H1 (cell line): Measurements from ENCODE around the gene CDKN3. TPM values are rescaled to one million over a fixed set of nuclear protein-coding genes. Genes with fewer than 3 reads are reported as not detected.
A peak's percentile ranks its signal among the peaks of the same experiment; 100 is the strongest.

Experiments
- CTCF ChIA-PET: fragments of 300-600 bp; sonication (Branson Sonifier 250); formaldehyde crosslinking; loops from one replicate; lab custom pipeline; 2021; ENCODE audit not compliant: partially characterized antibody; lab: Charles Lee
- POLR2A ChIA-PET: fragments of 300-600 bp; sonication (Branson Sonifier 250); formaldehyde crosslinking; loops from one replicate; lab custom pipeline; 2021; ENCODE audit warnings: inconsistent platforms; ENCODE audit not compliant: partially characterized antibody; lab: Charles Lee
- DNase-seq, 2 experiments: peaks; one replicate each; pipeline versions ENCODE4 v3.0.0 to v3.0.0-alpha.2; 2010 to 2022; ENCODE audit warnings: low spot score in 2 of 2, low read depth in 1 of 2, mixed read lengths in 1 of 2
- FAIRE-seq: peaks from 2 replicates; lab custom pipeline; 2011; peaks lifted over from hg19 to GRCh38; lab: Jason Lieb, UNC
- H2AFZ ChIP-seq: 2 replicates; pipeline ENCODE4 v1.8.1; 2012; ENCODE audit warnings: low read length, inconsistent platforms
- H2AK5ac ChIP-seq: 2 replicates; pipeline ENCODE4 v1.6.1; 2013; ENCODE audit warnings: low read depth, low read length
- H2BK120ac ChIP-seq: replicated peaks from 2 replicates; pipeline ENCODE3; 2013; ENCODE audit warnings: low read depth, low read length, inconsistent platforms
- H2BK12ac ChIP-seq: 2 replicates; pipeline ENCODE4 v1.6.1; 2013; ENCODE audit warnings: low read depth, low read length
- H2BK15ac ChIP-seq: 2 replicates; pipeline ENCODE4 v1.6.1; 2013; ENCODE audit warnings: low read length
- H2BK20ac ChIP-seq: 2 replicates; pipeline ENCODE4 v1.6.1; 2013; ENCODE audit warnings: low read length
- H2BK5ac ChIP-seq: 2 replicates; pipeline ENCODE4 v1.6.1; 2013; ENCODE audit warnings: low read depth, low read length
- H3K14ac ChIP-seq: 2 replicates; pipeline ENCODE4 v1.6.1; 2013; ENCODE audit warnings: inconsistent platforms; ENCODE audit not compliant: insufficient read length
- H3K18ac ChIP-seq: 2 replicates; pipeline ENCODE4 v1.6.1; 2013; ENCODE audit warnings: low read length; ENCODE audit errors: extremely low read depth
- H3K23ac ChIP-seq: 2 replicates; pipeline ENCODE4 v1.6.1; 2013; ENCODE audit warnings: inconsistent platforms; ENCODE audit not compliant: insufficient read length
- H3K23me2 ChIP-seq: 2 replicates; pipeline ENCODE4 v1.6.1; 2013; ENCODE audit warnings: low read depth, low read length
- H3K27ac ChIP-seq: 2 replicates; pipeline ENCODE4 v1.6.1; 2011; ENCODE audit warnings: low read depth, low read length, inconsistent platforms
- H3K27me3 ChIP-seq, 4 experiments: replicated peaks in 1 of 4; 1 replicate in 1 of 4; 2 replicates in 3 of 4; pipeline versions ENCODE4 v1.6.1 to v1.8.1; 2011 to 2013; ENCODE audit warnings: low read length in 3 of 4, mild to moderate bottlenecking in 3 of 4, inconsistent platforms in 2 of 4, mixed read lengths in 2 of 4, moderate library complexity in 1 of 4; ENCODE audit not compliant: control insufficient read depth in 3 of 4, insufficient read depth in 3 of 4; ENCODE audit errors: extremely low read depth in 1 of 4
- H3K36me3 ChIP-seq, 4 experiments: 2 replicates each; pipeline versions ENCODE4 v1.6.1 to v1.8.1; 2011 to 2013; ENCODE audit warnings: mild to moderate bottlenecking in 4 of 4, low read length in 3 of 4, moderate library complexity in 2 of 4, control low read depth in 1 of 4, inconsistent platforms in 1 of 4; ENCODE audit not compliant: insufficient read depth in 4 of 4, control insufficient read depth in 2 of 4
- H3K4ac ChIP-seq: replicated peaks from 2 replicates; pipeline ENCODE3; 2013; ENCODE audit warnings: low read length, low read depth, mixed read lengths, inconsistent platforms; ENCODE audit not compliant: insufficient read length
- H3K4me1 ChIP-seq, 4 experiments: replicated peaks in 1 of 4; 1 replicate in 1 of 4; 2 replicates in 3 of 4; pipeline versions ENCODE4 v1.6.1 to v1.8.1; 2011 to 2013; ENCODE audit warnings: low read length in 3 of 4, inconsistent platforms in 2 of 4, mixed read lengths in 1 of 4; ENCODE audit not compliant: insufficient read depth in 4 of 4, control insufficient read depth in 3 of 4
- H3K4me2 ChIP-seq, 2 experiments: 2 replicates each; pipeline versions ENCODE4 v1.6.1 to v1.8.1; 2011 to 2013; ENCODE audit warnings: low read depth in 2 of 2, low read length in 2 of 2, control low read depth in 1 of 2, inconsistent platforms in 1 of 2, mild to moderate bottlenecking in 1 of 2; ENCODE audit not compliant: insufficient read depth in 1 of 2
- H3K4me3 ChIP-seq, 4 experiments: fragments of 200-600, 300-600 bp in 1 of 4; sonication (generic), shearing (Covaris generic), sonication (Bioruptor Twin) in 1 of 4; 2 replicates each; pipeline versions ENCODE4 v1.5.1 to v1.8.1; 2011 to 2016; ENCODE audit warnings: low read length in 4 of 4, low read depth in 3 of 4, control low read depth in 2 of 4, inconsistent platforms in 2 of 4, mild to moderate bottlenecking in 2 of 4, mixed read lengths in 1 of 4, moderate library complexity in 1 of 4; ENCODE audit not compliant: insufficient read depth in 2 of 4; ENCODE audit errors: extremely low read depth in 1 of 4
- H3K56ac ChIP-seq: replicated peaks from 2 replicates; pipeline ENCODE3; 2013; ENCODE audit warnings: low read depth, mild to moderate bottlenecking, mixed read lengths, low read length, inconsistent platforms; ENCODE audit not compliant: insufficient read length
- H3K79me1 ChIP-seq: 2 replicates; pipeline ENCODE4 v1.6.1; 2013; ENCODE audit warnings: low read depth, low read length, control low read depth
- H3K79me2 ChIP-seq, 2 experiments: 2 replicates each; pipeline versions ENCODE4 v1.6.1 to v1.8.1; 2012 to 2013; ENCODE audit warnings: low read length in 2 of 2, mild to moderate bottlenecking in 2 of 2, inconsistent platforms in 1 of 2; ENCODE audit not compliant: insufficient read depth in 2 of 2, control insufficient read depth in 1 of 2
- H3K9ac ChIP-seq, 4 experiments: replicated peaks in 1 of 4; 1 replicate in 1 of 4; 2 replicates in 3 of 4; pipeline versions ENCODE4 v1.6.1 to v1.8.1; 2011 to 2013; ENCODE audit warnings: low read depth in 3 of 4, low read length in 3 of 4, control low read depth in 2 of 4, mild to moderate bottlenecking in 2 of 4, moderate library complexity in 2 of 4, inconsistent platforms in 1 of 4; ENCODE audit errors: extremely low read depth in 1 of 4
- H3K9me3 ChIP-seq, 2 experiments: 2 replicates each; pipeline versions ENCODE4 v1.6.1 to v1.8.1; 2012 to 2013; ENCODE audit warnings: mild to moderate bottlenecking in 2 of 2, moderate library complexity in 2 of 2, control low read depth in 1 of 2, inconsistent platforms in 1 of 2, low read depth in 1 of 2, low read length in 1 of 2, mixed read lengths in 1 of 2; ENCODE audit not compliant: insufficient read depth in 2 of 2
- H4K20me1 ChIP-seq, 2 experiments: replicated peaks in 1 of 2; 2 replicates each; pipeline versions ENCODE3 to v1.8.1; 2011 to 2013; ENCODE audit warnings: inconsistent platforms in 2 of 2, low read length in 2 of 2, mild to moderate bottlenecking in 1 of 2; ENCODE audit not compliant: insufficient read depth in 2 of 2, control insufficient read depth in 1 of 2
- H4K5ac ChIP-seq: 2 replicates; pipeline ENCODE4 v1.6.1; 2013; ENCODE audit warnings: low read length, low read depth, mixed read lengths, inconsistent platforms; ENCODE audit not compliant: insufficient read length
- H4K8ac ChIP-seq: 2 replicates; pipeline ENCODE4 v1.8.0; 2013; ENCODE audit warnings: mild to moderate bottlenecking, moderate library complexity, low read length, inconsistent platforms; ENCODE audit not compliant: insufficient read depth; ENCODE audit errors: extremely low read depth
- H4K91ac ChIP-seq: replicated peaks from 2 replicates; pipeline ENCODE3; 2013; ENCODE audit warnings: low read length, mixed read lengths, inconsistent platforms; ENCODE audit not compliant: insufficient read length
- ASH2L ChIP-seq: fragments of 200-600, 300-600 bp; sonication (generic); IDR thresholded peaks from one replicate; pipeline ENCODE4 v1.7.1; 2017; ENCODE audit warnings: low read length
- CHD2 ChIP-seq: IDR thresholded peaks from 2 replicates; pipeline ENCODE4 v1.6.1; 2012; ENCODE audit warnings: low read length, improper control_type of control experiment
- EGR1 ChIP-seq: IDR thresholded peaks from 2 replicates; pipeline ENCODE4 v1.6.1; 2011; ENCODE audit warnings: low read depth, low read length, borderline replicate concordance
- HDAC6 ChIP-seq: IDR thresholded peaks from one replicate; pipeline ENCODE4 v1.7.1; 2012; ENCODE audit warnings: low read depth, mild to moderate bottlenecking, inconsistent platforms, low read length, moderate library complexity
- RBBP5 ChIP-seq: IDR thresholded peaks from 2 replicates; pipeline ENCODE4 v1.7.1; 2012; ENCODE audit warnings: low read depth, mild to moderate bottlenecking, inconsistent platforms, low read length, moderate library complexity, borderline replicate concordance
- SP4 ChIP-seq: IDR thresholded peaks from 2 replicates; pipeline ENCODE4 v1.6.1; 2012; ENCODE audit warnings: low read length, inconsistent platforms
- WGBS, 2 experiments: shearing (Covaris generic) in 1 of 2; methylation state at CpG; one replicate each; pipeline versions ENCODE4 v1.1.6 to v1.1.7; 2013 to 2015; ENCODE audit warnings: low lambda C conversion rate in 2 of 2, mixed read lengths in 2 of 2, inconsistent platforms in 1 of 2, low coverage in 1 of 2, missing lambda C conversion rate in 1 of 2; ENCODE audit not compliant: insufficient replicate concordance in 2 of 2, insufficient coverage in 1 of 2, insufficient read length in 1 of 2; ENCODE audit errors: extremely low coverage in 1 of 2, missing lambda C conversion rate in 1 of 2; 5-methylcytosine and 5-hydroxymethylcytosine counted together
- polyA plus RNA-seq, 7 experiments: library from polyadenylated mRNA; depleted of rRNA in 3 of 7; stranded (reverse) in 5 of 7; unstranded in 2 of 7; fragments of >200 nt in 5 of 7; fragments of 200-250 nt in 2 of 7; gene quantifications; 1 replicate in 5 of 7; 2 replicates in 1 of 7; 4 replicates in 1 of 7; pipeline versions ENCODE4 v1.2.1 to v1.2.3, GENCODE V29; 2011 to 2013; ENCODE audit warnings: missing spikeins in 2 of 7, mixed read lengths in 2 of 7
- total RNA-seq: library from RNA; stranded (reverse); fragmentation: NEBNext Ultra II Directional; extraction: Animal tissue kit (Norgen Biotek cat#: 25700); gene quantifications from 2 replicates; pipeline ENCODE4 v1.2.1, GENCODE V29; 2021

Gene CDKN3
- total and polyA plus RNA-seq, 2 of the 8 experiments (the other 6 are each of a cell fraction or from before 2014, with no cell fraction given): 43.5 to 48.3 TPM

- Histone ChIP-seq H3K4me2 (no peak overlapping the region), H2BK20ac (no peak overlapping the region), H2AK5ac (no peak overlapping the region), H3K4ac (no peak overlapping the region), H3K9me3 (no peaks in the 10 kb centered on the region), H3K4me1 (no peaks in the 10 kb centered on the region), H2BK15ac (no peak overlapping the region), H3K4me3 (no peak overlapping the region), H3K27me3 (no peaks in the 10 kb centered on the region), H2BK12ac (no peak overlapping the region; the same call in 1 of the 2 replicates), H3K23me2 (no peaks in the 10 kb centered on the region), H3K36me3 (no peaks in the 10 kb centered on the region), H3K23ac (no peak overlapping the region), H3K79me2 (no peaks in the 10 kb centered on the region), H2BK5ac (no peak overlapping the region), H4K91ac (no peak overlapping the region), H4K8ac (0 out of 2 replicates have a peak overlapping the region, but pooled peaks have one; percentile 21), H4K5ac (no peak overlapping the region), H2AFZ (peak overlapping the region; percentile 67), H3K18ac (no peak overlapping the region), H3K56ac (no peak overlapping the region), H3K79me1 (no peaks in the 10 kb centered on the region), H3K27ac (no peak overlapping the region), H3K14ac (no peak overlapping the region), H4K20me1 (no peaks in the 10 kb centered on the region), H3K9ac (no peak overlapping the region), H2BK120ac (no peak overlapping the region)
- POLR2A ChIA-PET: interaction anchor here (1.2 kb wide), 1 partner anchor 9 kb away, joined by 4 read pairs; no protein-coding TSS in a partner anchor
- FAIRE-seq: no peak
- no peak for DNase-seq
- 90% methylated on average over 7 of the region's 7 CpGs; no CpG with 5 or more reads in 1 of the 2 experiments for WGBS, 2 experiments
- CTCF ChIA-PET: interaction anchor here (0.7 to 1.0 kb wide), 2 partner anchors 15 to 240 kb away, joined by 3 read pairs; no protein-coding TSS in a partner anchor
- no peak for TF ChIP-seq RBBP5
- TF ChIP-seq ASH2L: no peak
- no peak for TF ChIP-seq CHD2
- no peak for TF ChIP-seq EGR1
- no peak for TF ChIP-seq HDAC6
- TF ChIP-seq SP4: no peak
These were observed 54.4 kb downstream of the CDKN3 start for GRCh38 chr14:54451121-54451601.
